ENCODE measurements around the gene ZNRF3.

- TF ChIP-seq CTCF (IDR thresholded peaks at IDR 0.05) (no peak), POLR2A (IDR thresholded peaks at IDR 0.05) (no peak)
These were observed 205.4 kb downstream of the ZNRF3 start for GRCh38 chr22:29088809-29089208.
